GM10266 (cell line): ENCODE results near the gene PRR5L.
A peak's percentile ranks its signal among the peaks of the same experiment; 100 is the strongest.

Source experiments
- DNase-seq: peaks from one replicate; pipeline ENCODE4 v3.0.0; 2012; ENCODE audit errors: extremely low spot score
- CTCF ChIP-seq: IDR thresholded peaks from 2 replicates; pipeline ENCODE4 v1.5.1; 2012; ENCODE audit warnings: mild to moderate bottlenecking, low read depth; ENCODE audit not compliant: control insufficient read depth, insufficient read depth; ENCODE audit errors: missing control alignments

The PRR5L gene

GRCh38 chr11:36463781-36464180, 167.7 kb downstream of the PRR5L start:
- DNase-seq = no peak
- TF ChIP-seq CTCF = no peak

DNA sequence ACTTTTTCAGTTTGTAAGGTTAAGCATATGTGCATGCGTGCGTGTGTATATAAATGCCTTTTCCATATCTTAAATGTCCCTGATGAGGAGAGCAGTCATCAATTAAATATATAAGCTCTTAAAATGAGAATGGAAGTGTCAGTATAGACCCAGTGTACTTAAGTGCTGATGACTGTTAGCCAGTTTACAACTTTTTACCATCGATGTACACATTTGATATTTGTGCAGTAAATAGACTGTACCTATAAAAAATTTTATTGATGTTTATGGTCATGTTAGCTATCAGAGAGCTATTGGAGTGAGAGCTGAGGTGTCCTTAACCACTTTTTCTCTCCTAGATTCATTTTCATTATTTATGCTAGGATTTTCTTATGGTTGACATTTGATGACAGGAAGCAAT, 168.6 kb downstream of the PRR5L start:
- TF ChIP-seq CTCF = no peak
- DNase-seq = no peak

DNA sequence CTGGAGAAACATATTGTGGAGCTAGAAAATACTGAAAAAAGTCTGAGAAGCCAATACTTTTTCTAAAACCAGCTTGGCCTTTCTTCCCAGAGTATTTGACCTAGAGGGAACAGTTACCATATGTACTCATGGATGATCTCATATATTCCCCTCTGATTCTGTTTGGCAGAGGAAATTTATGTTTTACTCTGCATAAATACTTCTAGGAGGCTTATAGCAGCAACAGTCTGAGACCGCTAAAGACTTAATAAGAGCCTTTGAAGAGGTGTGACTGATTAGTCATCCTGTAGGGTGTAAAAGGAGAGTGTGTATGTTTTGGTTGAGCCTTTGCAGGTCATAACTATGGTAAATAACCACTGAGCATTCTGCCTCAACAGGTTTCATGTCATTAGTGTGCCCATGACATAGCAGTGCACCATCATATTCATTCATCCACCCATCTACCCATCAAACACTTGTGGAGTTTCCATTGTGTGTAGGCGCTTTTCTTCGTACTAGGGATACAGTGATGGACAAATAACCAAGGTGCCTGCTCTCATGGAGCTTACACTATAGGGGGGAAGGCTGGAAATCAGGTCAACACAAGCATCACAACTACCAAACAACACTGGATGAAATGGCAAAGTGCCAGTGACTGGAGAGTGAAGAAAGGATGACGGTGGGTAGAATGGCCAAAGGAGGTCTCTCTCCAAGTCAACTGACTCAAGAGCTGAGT, 169.5 kb downstream of the PRR5L start:
- no peak for TF ChIP-seq CTCF
- no peak for DNase-seq

DNA sequence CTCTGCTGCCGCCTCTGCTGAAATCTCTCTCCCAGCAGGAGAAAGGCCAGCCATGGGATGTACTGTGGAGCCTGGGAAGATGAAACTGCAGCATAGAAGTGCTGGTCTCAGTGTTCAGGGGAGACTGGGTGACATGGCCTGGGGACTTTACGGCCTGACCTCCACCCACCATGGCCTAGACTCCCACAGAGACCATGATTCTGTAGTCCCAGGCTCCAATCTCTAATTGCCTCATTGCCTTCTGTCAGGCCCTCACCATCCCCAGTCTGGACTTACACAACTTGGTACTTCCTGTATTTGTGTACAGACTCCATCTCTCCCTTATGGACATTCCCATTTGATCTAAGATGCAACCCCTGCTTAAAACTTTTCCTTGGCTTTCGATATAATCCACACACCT, 170.9 kb downstream of the PRR5L start:
- no peak for TF ChIP-seq CTCF
- DNase-seq = no peak

DNA sequence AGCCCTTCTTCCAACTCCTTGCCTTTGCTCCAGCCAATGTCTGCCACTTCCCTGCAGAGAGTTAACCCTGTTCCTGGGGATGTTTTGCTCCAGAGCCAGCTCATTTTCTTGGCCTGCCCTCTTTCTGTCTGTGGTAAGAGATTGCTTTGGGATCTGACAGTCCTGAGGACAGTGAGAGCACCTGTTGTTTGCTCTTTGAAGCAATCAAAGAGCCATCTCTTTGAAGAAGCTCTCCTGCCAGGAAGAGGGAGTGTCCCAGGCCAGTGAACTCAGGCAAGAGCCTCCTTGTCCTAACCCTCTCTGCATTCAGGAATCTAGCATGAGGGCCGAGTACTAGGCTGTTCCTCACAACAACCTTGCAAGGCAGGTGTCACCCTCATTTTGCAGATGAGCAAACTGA, 171.8 kb downstream of the PRR5L start:
- TF ChIP-seq CTCF = no peak
- no peak for DNase-seq

DNA sequence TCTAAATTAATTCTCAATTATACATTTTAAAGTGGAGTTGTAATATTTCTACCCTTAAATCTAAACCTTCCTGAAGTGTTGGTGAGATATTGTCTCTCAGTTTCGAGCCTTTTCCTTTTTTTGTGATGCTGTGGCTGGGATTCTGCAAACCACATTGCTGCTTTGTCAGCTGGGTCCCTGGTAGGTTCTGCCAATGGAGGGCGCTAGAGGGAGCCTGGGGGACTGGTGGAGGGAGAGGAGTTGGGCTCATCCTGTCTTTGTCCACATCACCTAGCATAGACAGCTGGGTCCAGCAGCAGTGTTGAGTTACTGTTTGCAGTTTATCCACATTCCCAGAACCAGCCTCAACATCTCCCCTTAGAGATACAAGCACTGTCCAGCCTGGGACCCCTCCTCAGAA, 173.0 kb downstream of the PRR5L start:
- DNase-seq = no peak
- peak; percentile 5 for TF ChIP-seq CTCF

DNA sequence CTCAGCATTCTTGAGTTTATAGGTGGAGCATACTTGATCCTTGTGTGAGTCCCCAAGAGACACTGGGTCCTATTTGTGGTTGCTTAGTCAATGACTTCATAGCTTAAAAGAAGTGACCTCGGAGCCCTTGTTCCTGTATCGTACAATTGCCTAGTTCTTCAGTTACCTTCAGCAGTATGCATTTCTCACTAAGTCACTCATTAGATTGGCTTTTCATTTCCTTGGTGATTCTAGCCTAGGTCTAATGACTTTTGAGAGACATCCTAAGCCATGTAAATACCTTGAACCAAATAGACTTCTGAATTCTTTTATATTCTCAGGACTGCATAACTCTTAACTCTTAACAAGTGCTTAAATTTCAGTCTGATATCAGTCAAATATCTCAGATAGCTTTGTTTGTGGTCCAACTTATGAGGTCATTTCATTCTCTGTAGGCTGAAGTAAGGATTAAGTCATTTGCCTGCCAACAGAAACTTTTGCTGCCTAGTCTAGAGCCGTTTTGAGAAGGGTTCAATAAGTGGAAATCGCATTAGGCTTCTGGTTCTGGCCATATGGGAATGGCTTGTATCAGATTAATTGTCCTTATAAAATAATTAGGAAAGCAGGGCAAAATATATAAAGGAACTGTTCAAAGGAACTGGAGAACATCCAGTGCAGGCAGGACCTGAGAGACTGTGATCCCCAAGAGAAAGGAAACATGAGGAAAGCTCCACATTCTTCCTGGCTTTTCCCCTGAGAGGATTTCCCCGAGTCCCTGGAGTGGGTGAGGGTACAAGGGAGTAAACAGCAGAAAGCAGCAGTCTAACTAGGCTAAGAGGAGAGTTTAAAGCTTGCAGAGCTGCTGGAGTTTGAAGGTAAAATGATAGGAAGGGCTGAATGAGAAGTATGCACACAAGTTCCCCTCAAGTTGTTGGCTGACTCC, 174.1 kb downstream of the PRR5L start:
- TF ChIP-seq CTCF = no peak
- no peak for DNase-seq
